ENCODE measurements around the gene STEAP1. TPM values are rescaled to one million over a fixed set of nuclear protein-coding genes. Genes with fewer than 3 reads are reported as not detected.
"Not testable (repeated sequence)": the region's sequence is repeated elsewhere in the genome, so short reads cannot be mapped to it uniquely, and the experiment has no call there.

STEAP1 gene
- total RNA-seq, 6 experiments from 2014 or later = 5.0 to 60.4 (median 37.1) TPM

DNA sequence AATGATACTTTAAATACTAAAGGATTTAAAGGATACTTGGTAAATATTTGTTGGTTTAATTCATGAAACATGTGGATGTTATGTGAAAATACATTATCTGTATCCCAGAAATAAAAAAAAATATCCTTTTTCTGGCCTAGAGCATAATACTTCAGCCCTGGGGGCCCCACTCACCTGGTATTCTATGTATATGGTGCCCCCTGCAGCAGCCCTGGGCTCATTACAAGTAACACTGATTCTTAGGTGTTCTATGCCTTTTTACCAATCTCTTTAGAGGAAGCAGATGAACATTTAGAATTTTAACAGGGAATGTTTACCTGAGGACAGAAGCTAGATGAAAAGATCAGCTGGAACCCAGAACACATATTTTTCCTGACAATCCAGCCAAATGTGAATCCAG, 4.8 kb upstream of the STEAP1 start:
- H3K36me3 ChIP-seq; DNase-seq; H3K4me1 ChIP-seq; H3K27me3 ChIP-seq; ATAC-seq; H3K9me3 ChIP-seq; H3K27ac ChIP-seq; intact Hi-C loops (cut with DNase I); H3K4me3 ChIP-seq: not testable (repeated sequence)
- TF ChIP-seq, protein P1, sequence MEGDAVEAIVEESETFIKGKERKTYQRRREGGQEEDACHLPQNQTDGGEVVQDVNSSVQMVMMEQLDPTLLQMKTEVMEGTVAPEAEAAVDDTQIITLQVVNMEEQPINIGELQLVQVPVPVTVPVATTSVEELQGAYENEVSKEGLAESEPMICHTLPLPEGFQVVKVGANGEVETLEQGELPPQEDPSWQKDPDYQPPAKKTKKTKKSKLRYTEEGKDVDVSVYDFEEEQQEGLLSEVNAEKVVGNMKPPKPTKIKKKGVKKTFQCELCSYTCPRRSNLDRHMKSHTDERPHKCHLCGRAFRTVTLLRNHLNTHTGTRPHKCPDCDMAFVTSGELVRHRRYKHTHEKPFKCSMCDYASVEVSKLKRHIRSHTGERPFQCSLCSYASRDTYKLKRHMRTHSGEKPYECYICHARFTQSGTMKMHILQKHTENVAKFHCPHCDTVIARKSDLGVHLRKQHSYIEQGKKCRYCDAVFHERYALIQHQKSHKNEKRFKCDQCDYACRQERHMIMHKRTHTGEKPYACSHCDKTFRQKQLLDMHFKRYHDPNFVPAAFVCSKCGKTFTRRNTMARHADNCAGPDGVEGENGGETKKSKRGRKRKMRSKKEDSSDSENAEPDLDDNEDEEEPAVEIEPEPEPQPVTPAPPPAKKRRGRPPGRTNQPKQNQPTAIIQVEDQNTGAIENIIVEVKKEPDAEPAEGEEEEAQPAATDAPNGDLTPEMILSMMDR (IDR thresholded peaks at IDR 0.05) = peak in 3 of 4 donors; percentile 33 to 48 (median 47)

DNA sequence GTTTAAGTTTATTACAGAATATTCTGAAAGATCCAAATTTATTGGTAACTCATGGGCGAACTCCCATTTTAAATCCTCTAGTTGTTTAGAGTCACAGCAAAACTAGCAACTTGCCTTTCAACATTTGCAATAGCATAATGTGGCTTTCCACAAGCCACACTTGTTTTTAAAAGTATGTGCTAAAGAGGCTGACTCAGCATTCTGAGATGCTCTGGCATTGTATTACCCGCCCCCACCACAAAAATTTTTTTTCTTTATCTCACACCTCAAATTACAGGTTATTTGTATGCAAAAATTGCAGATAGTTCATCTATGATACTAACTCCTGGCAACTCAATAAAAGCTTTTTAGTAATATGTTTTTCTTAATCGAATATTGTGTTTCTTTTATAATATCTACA, 2.4 kb upstream of the STEAP1 start:
- intact Hi-C loops (cut with DNase I); DNase-seq; H3K27me3 ChIP-seq; H3K4me1 ChIP-seq; H3K36me3 ChIP-seq; H3K9me3 ChIP-seq; H3K27ac ChIP-seq; H3K4me3 ChIP-seq; ATAC-seq: not testable (repeated sequence)
- WGBS (ENCODE audit: insufficient coverage, low coverage, low lambda C conversion rate, missing lambda C conversion rate) = 67% methylated on average over 3 of the region's 3 CpGs

DNA sequence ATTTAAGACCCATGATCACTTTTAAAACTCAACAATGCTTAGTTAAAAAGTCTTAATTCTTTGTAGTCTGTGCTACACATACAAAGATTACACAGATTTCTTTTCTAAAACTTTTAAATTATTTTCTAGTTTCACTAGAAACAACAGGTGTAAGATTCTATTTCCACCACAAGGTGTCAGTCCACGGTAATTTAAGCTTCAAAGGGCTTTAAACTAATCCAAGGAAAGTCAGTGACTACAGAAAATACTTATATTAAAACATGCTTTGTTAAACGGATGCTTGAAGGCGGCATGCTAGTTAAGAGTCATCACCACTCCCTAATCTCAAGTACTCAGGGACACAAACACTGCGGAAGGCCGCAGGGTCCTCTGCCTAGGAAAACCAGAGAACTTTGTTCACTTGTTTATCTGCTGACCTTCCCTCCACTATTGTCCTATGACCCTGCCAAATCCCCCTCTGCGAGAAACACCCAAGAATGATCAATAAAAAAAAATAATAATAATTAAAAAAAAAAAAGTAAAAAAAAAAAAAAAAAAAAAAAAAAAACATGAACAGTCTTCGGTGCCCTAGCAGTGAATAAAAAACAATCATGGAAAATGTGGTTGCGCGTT, 1.5 kb upstream of the STEAP1 start:
- H3K9me3 ChIP-seq; H3K27me3 ChIP-seq; DNase-seq; H3K4me1 ChIP-seq; intact Hi-C loops (cut with DNase I); H3K27ac ChIP-seq; H3K4me3 ChIP-seq; H3K36me3 ChIP-seq: not testable (repeated sequence)
- ATAC-seq = peak in 3 of 4 donors; percentile 28 to 30 (median 28)
- 27% methylated on average over 9 of the region's 9 CpGs for WGBS (ENCODE audit: insufficient coverage, low coverage, low lambda C conversion rate, missing lambda C conversion rate)
- TF ChIP-seq, protein P1 (IDR thresholded peaks at IDR 0.05) = peak; percentile 58 to 76 (median 62)

DNA sequence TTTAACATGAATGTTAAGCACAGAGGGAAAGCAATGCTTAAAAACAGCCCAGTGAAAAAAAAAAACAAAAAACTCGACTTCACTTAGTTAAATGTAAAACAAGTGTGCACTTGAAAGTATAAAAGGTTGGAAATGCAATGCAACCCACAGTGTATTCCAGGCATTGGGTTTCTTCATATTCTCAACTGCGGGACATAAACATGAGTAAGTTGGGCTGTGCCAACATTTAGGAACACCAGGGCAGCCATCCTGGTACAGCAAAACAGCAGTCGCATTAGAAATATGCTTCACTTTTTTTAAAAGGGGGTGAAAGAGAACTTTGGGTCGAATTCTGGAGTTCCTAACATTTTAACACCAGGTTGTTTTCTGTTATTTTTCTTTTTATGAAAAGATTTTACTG, 937 bp downstream of the STEAP1 start:
- Histone ChIP-seq H3K9me3 (no peaks in the 10 kb centered on the region), H3K4me3 (peak overlapping the region; percentile 50 to 68 (median 63)), H3K36me3 (no peaks in the 10 kb centered on the region), H3K27ac (peak overlapping the region in 1 of 3 donors; percentile 86), H3K4me1 (peaks cover 0 to 4% (median 0%) of the 10 kb centered on the region in 4 donors), H3K27me3 (no peaks in the 10 kb centered on the region)
- intact Hi-C loops (cut with DNase I) = no loop called here
- TF ChIP-seq POLR2A (IDR thresholded peaks at IDR 0.05) = no peak
- TF ChIP-seq, protein P1 (IDR thresholded peaks at IDR 0.05) = no peak
- no peak for DNase-seq
- ATAC-seq = peak in 1 of 4 donors; percentile 20
- whole genome bisulfite sequencing (ENCODE audit: insufficient coverage, low coverage, low lambda C conversion rate, missing lambda C conversion rate) = 36% methylated on average over 4 of the region's 4 CpGs

DNA sequence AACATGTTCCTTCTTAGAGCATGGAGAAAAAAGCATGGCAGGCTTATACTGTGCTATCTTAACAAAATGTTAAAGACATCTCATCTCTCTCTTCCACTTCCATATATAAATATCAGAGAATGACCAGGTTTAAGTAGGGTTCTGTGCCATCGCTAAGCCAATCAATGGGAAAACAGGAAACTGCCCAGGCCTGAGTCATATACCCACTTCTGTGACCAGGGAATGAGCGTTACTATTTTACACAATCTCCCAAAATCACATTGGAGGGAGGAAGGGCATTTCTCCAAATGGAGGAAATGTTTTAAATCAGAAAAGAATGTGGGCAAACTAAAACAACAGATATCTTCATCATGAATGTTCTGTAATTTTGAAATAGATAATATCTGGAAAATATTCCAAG, 3.1 kb downstream of the STEAP1 start:
- H3K36me3 ChIP-seq; intact Hi-C loops (cut with DNase I); DNase-seq; H3K9me3 ChIP-seq; H3K4me1 ChIP-seq; ATAC-seq; H3K4me3 ChIP-seq; H3K27me3 ChIP-seq; H3K27ac ChIP-seq: not testable (repeated sequence)
- WGBS (ENCODE audit: insufficient coverage, low coverage, low lambda C conversion rate, missing lambda C conversion rate) = 89% methylated on average over 2 of the region's 2 CpGs

DNA sequence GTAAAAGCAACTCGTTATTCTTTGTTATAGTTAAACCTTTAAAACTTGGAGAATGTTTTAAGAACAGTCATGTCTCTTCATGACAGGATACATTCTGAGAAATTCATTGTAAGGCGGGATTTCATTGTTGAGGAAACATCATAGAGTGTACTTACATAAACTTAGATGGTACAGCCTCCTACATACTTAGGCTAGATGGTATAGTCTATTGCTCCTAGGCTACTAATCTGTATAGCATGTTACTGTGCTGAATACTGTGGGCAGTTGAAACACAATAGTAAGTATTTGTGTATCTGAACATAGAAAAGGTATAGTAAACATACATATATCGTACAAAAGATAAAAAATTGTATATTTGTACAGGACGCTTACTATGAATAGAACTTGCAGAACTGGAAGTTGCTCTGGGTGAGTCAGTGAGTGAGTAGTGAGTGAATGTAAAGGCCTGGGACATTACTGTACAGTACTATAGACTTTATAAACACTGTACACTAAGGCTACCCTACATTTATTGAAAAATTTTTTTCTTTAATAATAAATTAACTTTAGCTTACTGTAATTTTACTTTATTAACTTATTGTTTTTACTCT, 3.6 kb downstream of the STEAP1 start:
- intact Hi-C loops (cut with DNase I) = not testable (repeated sequence)

More for the DNA sequence above, 3.6 kb downstream of the STEAP1 start:
- not testable (repeated sequence) for ATAC-seq, H3K4me3 ChIP-seq, H3K27ac ChIP-seq, H3K9me3 ChIP-seq, H3K27me3 ChIP-seq, H3K4me1 ChIP-seq, H3K36me3 ChIP-seq, DNase-seq
- 81% methylated on average over 4 of the region's 4 CpGs for WGBS (ENCODE audit: insufficient coverage, low coverage, low lambda C conversion rate, missing lambda C conversion rate)

Data from right lobe of liver (tissue), 6 donors.